ENCODE measurements around the gene SLC5A5.

The SLC5A5 gene

DNA sequence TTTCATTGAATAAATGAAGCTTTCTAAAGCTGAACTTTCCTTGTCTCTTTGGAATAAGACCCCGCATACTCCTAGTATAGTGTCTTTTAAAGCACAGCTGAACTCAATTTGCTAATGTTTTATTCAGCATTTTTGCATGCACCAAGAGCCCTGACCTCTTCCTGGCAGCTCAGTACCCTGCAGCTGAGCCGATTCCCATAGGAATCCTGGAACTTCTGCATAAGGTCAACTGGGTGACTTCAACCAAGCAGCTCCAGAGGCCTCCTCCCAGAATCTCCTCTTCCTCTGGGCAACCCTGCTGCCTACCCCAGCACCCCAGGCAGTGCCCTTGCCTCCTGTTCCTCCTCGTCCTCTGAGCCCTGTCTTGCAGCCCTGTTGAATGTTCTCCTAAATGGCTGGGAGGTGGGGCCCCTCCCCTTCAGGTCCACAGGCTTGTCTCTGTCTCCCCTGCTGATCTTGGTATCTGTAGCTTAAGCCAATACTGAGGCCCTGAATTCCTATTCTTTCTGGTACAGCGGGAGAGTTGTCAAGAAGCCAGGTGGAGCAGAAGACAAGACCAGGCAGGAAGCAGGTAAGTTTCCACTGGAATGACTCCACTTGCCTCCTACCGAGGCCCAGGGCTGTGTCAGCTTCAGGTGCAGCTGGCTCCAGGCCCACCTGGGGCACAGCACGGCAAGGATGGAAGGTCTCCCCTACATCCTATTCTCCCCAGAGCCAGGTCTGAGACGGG is 37.4 kb downstream of the SLC5A5 start (continued):
- TF ChIP-seq ZNF24 (tag by site-specific recombination; IDR thresholded peaks at IDR 0.05): no peak

DNA sequence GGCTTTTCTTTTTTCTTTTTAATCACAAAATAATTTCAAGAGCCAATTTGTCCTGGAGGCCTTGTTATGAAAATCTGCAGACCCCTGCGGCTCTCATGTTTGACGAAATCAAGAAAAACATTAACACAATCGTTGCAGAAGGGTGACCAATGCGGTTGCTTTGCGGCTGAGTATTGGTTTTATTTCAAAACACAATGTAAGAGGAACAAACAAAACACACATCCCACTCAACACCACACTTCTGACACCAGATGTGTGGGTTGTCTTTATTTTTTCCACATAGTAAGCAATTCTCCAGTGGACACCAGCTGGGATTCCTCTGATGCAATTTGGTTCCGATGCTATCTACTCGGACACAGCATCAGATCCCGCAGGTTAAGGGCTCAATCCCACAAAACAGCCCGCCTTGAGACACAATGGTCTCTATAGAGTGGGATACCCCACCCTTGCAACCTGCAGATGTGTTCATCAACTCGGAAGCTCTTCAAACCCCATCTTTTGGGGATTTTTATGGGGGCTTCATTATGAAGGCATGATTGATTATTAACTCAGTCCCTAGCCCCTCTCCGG is 39.1 kb downstream of the SLC5A5 start:
- Histone ChIP-seq H3K4me1 (ENCODE audit: control insufficient read depth, insufficient read depth, low read length) (0 out of 2 replicates have a peak, but pooled peaks cover under 1% of the 10 kb centered on the region), H3K9me3 (ENCODE audit: control insufficient read depth, insufficient read depth, low read depth, low read length) (no peaks in the 10 kb centered on the region), H3K4me3 (ENCODE audit: low read depth, low read length) (no peak overlapping the region), H3K27ac (ENCODE audit: extremely low read depth, low read depth, low read length) (no peak overlapping the region), H3K36me3 (ENCODE audit: control insufficient read depth in 2 of 2, insufficient read depth in 1 of 2, low read length in 2 of 2) (no peaks in the 10 kb centered on the region)
- POLR2A ChIA-PET: no interaction called here
- CTCF ChIA-PET: interaction anchor here (0.6 kb wide), 1 partner anchor 1579 kb away, joined by 3 read pairs; no protein-coding TSS in a partner anchor
- TF ChIP-seq, protein P1, sequence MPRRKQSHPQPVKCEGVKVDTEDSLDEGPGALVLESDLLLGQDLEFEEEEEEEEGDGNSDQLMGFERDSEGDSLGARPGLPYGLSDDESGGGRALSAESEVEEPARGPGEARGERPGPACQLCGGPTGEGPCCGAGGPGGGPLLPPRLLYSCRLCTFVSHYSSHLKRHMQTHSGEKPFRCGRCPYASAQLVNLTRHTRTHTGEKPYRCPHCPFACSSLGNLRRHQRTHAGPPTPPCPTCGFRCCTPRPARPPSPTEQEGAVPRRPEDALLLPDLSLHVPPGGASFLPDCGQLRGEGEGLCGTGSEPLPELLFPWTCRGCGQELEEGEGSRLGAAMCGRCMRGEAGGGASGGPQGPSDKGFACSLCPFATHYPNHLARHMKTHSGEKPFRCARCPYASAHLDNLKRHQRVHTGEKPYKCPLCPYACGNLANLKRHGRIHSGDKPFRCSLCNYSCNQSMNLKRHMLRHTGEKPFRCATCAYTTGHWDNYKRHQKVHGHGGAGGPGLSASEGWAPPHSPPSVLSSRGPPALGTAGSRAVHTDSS (tag by site-specific recombination; IDR thresholded peaks at IDR 0.05): no peak
- TF ChIP-seq ZNF837 (tag by site-specific recombination; IDR thresholded peaks at IDR 0.05) (no peak), WT1 (tag by site-specific recombination; IDR thresholded peaks at IDR 0.05) (no peak), ZNF768 (tag by site-specific recombination; IDR thresholded peaks at IDR 0.05) (no peak), ZNF654 (tag by site-specific recombination; IDR thresholded peaks at IDR 0.05; ENCODE audit: low read depth) (no peak), ZSCAN30 (tag by site-specific recombination; IDR thresholded peaks at IDR 0.05) (no peak), ZNF239 (tag by site-specific recombination; IDR thresholded peaks at IDR 0.05) (no peak), ZNF558 (tag by site-specific recombination; IDR thresholded peaks at IDR 0.05) (no peak), ZNF169 (tag by site-specific recombination; IDR thresholded peaks at IDR 0.05) (no peak), ZNF777 (tag by site-specific recombination; IDR thresholded peaks at IDR 0.05; ENCODE audit: borderline replicate concordance) (no peak), ZNF530 (tag by site-specific recombination; IDR thresholded peaks at IDR 0.05; ENCODE audit: low read depth) (no peak), ZSCAN23 (tag by site-specific recombination; IDR thresholded peaks at IDR 0.05) (no peak), ZNF677 (tag by site-specific recombination; IDR thresholded peaks at IDR 0.05) (no peak)
- TF ChIP-seq, protein P2, sequence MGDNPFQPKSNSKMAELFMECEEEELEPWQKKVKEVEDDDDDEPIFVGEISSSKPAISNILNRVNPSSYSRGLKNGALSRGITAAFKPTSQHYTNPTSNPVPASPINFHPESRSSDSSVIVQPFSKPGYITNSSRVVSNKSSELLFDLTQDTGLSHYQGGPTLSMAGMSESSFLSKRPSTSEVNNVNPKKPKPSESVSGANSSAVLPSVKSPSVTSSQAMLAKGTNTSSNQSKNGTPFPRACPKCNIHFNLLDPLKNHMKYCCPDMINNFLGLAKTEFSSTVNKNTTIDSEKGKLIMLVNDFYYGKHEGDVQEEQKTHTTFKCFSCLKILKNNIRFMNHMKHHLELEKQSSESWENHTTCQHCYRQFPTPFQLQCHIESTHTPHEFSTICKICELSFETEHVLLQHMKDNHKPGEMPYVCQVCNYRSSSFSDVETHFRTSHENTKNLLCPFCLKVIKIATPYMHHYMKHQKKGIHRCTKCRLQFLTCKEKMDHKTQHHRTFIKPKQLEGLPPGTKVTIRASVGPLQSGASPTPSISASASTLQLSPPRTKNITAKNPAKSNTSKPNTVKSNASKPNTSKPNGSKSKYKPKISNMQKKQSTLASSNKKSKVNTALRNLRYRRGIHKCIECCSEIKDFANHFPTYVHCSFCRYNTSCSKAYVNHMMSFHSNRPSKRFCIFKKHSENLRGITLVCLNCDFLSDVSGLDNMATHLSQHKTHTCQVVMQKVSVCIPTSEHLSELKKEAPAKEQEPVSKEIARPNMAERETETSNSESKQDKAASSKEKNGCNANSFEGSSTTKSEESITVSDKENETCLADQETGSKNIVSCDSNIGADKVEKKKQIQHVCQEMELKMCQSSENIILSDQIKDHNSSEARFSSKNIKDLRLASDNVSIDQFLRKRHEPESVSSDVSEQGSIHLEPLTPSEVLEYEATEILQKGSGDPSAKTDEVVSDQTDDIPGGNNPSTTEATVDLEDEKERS (tag by site-specific recombination; IDR thresholded peaks at IDR 0.05): no peak
- TF ChIP-seq, protein P3, sequence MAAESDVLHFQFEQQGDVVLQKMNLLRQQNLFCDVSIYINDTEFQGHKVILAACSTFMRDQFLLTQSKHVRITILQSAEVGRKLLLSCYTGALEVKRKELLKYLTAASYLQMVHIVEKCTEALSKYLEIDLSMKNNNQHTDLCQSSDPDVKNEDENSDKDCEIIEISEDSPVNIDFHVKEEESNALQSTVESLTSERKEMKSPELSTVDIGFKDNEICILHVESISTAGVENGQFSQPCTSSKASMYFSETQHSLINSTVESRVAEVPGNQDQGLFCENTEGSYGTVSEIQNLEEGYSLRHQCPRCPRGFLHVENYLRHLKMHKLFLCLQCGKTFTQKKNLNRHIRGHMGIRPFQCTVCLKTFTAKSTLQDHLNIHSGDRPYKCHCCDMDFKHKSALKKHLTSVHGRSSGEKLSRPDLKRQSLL (tag by site-specific recombination; IDR thresholded peaks at IDR 0.05): no peak
- TF ChIP-seq, protein P4, sequence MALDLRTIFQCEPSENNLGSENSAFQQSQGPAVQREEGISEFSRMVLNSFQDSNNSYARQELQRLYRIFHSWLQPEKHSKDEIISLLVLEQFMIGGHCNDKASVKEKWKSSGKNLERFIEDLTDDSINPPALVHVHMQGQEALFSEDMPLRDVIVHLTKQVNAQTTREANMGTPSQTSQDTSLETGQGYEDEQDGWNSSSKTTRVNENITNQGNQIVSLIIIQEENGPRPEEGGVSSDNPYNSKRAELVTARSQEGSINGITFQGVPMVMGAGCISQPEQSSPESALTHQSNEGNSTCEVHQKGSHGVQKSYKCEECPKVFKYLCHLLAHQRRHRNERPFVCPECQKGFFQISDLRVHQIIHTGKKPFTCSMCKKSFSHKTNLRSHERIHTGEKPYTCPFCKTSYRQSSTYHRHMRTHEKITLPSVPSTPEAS (tag by site-specific recombination; IDR thresholded peaks at IDR 0.05): no peak
